GM12874 (cell line): Measurements from ENCODE around the gene CFL1.

Experiments used
- CTCF ChIP-seq: IDR thresholded peaks from 2 replicates; pipeline ENCODE4 v1.5.1; 2011; ENCODE audit warnings: low read depth, mild to moderate bottlenecking, control low read depth, low read length, moderate library complexity; ENCODE audit not compliant: insufficient read depth

Gene CFL1

GRCh38 chr11:65865550-65866172 is 7.7 kb upstream of the CFL1 start:
- no peak for TF ChIP-seq CTCF

- no peak for TF ChIP-seq CTCF
These were observed 6.9 kb upstream of the CFL1 start for GRCh38 chr11:65864706-65865471.

DNA sequence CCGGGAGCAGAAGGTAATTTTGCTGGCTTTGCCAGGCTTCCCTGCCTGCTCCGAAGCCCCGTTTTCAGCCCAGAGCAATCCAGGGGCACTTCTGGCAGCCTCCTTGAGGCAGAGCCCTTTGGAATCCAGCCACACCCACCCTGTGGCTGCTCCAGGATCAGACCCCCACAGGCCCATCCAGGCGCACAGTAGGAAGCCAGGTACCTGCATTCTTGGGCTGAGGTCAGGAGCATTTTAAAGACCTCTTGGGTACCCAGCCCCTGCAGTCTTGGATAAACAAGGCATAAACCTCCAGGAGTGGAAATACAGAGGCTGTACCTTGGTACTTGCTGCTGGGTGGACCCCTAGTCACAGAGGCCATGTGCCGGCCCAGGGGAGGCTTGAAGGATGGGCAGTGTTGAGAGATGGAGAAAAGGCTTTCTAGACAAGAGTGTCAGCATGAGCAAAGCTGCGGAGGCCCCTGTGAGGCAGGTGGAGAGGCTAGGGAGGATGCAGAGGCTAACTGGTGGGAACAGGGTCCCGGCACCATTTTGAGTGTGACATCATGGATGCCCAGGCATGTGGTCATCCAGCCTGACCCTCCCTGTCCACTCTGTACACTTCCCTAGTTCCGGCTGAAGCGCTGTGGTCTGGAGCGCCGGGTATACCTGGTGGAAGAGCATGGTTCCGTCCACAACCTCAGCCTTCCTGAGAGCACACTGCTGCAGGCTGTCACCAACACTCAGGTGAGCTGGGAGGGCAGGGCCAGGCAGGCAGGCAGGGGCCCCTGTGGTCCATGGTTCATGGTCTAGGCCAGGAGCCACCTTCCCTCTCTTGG is 6.1 kb upstream of the CFL1 start:
- no peak for TF ChIP-seq CTCF

DNA sequence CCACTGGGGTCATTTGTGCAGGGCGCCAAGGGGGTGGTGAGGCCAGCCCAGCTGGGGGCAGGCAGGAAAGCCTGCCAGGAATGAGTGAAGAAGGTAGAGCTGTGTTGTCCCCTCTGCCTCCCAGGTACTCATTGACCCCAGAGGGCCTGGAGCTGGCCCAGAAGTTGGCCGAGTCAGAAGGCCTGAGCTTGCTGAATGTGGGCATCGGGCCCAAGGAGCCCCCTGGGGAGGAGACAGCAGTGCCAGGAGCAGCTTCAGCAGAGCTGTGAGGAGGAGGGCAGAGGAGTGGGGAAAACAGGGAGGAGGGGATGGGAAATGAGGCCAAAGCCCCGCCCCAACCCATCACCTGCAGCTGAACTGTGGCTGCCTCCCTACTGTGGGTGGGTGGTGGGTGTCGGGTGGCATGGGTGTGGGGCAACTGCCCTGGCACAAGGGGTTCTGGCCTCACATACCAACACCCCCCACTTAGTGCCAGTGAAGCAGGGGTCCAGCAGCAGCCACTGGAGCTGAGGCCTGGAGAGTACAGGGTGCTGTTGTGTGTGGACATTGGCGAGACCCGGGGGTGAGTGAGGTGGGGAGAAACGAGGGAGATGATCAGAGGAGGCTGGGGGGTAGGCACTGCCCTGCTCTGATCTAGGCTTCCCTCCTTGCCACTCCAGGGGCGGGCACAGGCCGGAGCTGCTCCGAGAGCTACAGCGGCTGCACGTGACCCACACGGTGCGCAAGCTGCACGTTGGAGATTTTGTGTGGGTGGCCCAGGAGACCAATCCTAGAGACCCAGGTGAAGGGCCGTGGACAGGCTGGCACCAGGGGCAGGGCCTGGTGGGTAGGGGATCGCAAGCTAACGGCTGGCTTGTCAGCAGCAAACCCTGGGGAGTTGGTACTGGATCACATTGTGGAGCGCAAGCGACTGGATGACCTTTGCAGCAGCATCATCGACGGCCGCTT is 5.2 kb upstream of the CFL1 start:
- no peak for TF ChIP-seq CTCF

DNA sequence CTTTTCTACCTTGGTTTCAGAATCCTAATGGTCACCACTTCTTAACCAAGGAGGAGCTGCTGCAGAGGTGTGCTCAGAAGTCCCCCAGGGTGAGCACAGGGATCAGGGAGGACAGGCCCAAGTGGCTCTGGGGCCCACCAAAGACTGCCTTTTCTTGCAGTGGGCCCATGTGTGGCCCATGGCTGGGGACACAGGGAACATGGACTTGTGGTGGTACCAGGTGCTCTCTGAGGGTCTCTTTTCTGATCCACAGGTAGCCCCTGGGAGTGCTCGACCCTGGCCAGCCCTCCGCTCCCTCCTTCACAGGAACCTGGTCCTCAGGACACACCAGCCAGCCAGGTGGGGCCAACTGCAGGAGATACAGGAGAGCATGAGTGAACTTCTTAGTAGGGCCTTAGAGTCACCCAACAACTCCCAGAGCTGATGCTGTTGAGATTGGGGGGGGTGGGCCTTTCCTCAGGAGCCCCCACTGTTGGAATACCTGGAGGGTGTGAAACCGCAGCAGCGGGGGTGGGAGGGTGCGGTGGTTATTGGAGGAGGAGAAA is 4.3 kb upstream of the CFL1 start:
- TF ChIP-seq CTCF, result no peak

GRCh38 chr11:65861533-65862183 is 3.7 kb upstream of the CFL1 start:
- no peak for TF ChIP-seq CTCF
